Fibroblast of peridontal ligament (primary cell): ENCODE measurements around the gene SCGB1A1.

Experiments
- DNase-seq: peaks from one replicate; pipeline ENCODE4 v3.0.0-alpha.2; 2010; ENCODE audit errors: extremely low read depth

SCGB1A1 gene

DNA sequence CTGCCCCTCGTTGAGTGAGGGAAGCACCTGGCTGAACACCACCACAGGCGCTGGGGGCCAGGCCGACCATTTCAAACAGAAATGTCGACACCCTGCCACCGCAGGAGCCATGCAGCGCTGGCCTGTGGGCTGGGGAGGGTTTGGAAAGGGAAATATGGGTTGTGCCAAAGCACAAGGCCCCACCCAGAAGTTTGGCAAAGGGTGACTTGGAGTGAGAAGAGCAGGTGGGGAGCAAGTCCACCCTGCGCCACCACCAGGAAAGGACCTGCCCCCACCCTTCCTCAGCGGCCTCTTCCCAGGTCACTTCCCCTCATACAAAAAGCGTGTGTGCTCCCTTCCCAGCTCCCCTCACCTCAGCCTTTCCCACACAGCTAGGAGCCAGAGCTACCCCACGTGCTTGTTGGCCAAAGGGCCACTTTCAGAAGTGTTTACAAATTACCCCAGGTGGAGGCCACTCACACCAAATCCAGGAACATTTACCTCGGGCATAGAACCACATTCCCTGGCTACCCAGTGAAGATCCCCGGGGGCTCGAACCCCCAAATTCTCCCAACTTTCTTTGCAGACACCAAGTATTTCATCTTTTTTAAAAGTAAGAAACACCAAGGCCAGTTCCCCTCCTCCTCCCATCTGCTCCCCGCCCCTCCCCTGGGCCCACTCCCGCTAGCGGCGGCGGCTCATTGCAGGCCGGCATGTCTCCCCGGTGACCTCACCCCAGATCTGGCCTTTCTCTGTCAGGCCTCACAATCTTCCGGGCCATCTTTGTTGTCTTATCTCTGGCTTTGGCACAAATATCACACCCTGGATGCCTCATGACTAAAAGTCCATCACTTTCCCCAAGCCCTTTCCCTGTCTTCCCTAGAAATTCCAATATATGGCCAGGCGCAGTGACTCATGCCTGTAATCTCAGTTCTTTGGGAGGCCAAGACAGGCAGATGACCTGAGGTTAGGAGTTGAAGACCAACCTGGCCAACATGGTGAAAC is 20.5 kb upstream of the SCGB1A1 start:
- no peak for DNase-seq

GRCh38 chr11:62399172-62399877 is 19.5 kb upstream of the SCGB1A1 start:
- DNase-seq, result no peak

DNA sequence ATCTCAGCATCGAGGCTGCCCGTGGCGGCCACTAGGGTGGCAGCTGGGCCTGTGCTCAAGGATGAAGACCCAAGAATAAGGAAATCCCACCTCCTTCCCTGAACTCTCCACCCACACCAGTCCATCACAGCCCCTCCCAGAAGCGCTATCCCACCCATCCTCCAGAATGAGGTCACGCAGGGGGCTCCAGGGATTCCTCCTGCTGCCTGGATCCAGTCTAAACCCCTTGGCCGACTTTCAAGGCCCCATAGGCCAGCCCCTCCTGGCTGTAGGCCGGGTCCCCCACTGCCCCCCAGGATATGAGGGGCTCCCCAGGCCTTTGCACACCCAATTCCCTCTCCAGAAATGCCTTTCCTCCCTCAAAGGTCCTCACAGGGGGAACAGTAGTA is 19.0 kb upstream of the SCGB1A1 start:
- no peak for DNase-seq

GRCh38 chr11:62400281-62400680 is 18.6 kb upstream of the SCGB1A1 start:
- DNase-seq, result no peak

DNA sequence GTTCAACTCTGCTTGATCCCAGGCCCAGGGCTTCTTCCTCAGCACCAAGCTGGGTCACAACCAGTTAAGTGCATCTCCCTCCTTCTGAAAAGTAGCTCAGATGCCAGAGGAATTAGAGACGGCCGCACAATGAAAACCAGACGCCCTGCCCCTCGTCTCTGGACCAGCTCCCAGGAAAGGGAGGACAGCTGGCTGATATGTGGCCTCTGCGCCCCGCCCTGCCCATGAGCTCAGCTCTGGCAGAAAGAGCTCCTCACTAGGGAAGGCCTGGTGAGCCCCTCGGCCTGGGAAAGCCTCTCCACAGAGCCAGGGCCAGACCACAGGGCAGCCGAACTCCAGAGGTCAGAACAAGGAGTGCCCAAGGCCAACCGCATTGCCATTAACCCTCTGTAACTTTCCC is 18.1 kb upstream of the SCGB1A1 start:
- DNase-seq, result peak; percentile 94

DNA sequence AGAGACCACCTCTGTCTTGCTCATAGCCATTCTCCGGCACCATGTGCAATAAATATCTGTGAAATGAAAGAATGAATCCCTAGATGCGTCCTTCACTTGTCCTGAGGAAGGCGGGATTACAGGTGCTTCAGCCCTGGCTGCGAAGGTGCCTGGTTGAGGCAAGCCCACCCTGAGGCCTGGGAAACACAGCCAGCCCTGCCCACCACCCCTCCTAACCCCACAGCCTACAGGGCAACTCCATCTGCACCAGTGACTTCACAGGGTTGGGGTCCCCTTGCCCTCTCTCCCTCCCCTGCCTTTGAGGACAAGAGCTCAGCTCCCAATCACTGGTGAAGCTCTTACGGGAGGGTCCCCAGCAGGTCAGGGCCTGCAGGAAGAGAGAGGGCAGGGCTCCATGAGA is 17.5 kb upstream of the SCGB1A1 start:
- DNase-seq, result no peak

GRCh38 chr11:62401811-62402210 is 17.0 kb upstream of the SCGB1A1 start:
- no peak for DNase-seq

DNA sequence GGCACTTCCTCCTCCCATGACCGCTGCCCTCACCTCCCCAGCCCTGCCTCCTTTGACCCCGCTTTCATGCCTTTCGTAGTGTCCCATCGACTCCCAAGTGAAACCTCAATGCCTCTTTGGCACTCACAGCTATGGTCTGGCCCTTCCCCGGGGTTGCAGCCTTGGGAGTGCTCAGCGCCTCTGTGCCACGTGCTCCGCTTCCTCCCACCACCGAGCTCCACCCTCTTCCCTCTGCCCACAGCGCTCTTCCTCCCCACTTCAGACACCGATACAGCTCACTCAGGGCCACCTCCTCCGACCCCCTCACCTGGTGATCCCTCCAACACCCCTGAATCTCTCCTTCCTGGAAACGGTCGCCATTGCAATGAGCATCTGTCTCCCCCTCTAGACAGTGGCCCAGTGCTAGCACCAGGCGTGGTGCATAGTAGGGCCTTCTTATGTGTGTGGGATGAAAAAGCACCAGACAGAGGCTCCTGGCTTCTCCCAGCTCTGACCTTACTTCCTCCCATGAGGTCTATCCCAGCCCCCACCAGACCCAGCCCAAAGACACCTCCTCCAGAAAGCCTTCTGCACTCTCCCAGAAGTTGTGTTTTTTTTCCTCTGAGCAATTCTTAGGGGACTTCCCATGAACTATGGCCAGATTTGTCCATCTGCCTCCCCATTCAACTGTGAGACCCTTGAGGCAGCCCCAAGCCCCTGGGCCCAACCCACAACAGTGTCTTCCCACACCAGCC is 16.4 kb upstream of the SCGB1A1 start:
- no peak for DNase-seq

- no peak for DNase-seq
These were observed 15.7 kb upstream of the SCGB1A1 start for GRCh38 chr11:62402960-62403730.

DNA sequence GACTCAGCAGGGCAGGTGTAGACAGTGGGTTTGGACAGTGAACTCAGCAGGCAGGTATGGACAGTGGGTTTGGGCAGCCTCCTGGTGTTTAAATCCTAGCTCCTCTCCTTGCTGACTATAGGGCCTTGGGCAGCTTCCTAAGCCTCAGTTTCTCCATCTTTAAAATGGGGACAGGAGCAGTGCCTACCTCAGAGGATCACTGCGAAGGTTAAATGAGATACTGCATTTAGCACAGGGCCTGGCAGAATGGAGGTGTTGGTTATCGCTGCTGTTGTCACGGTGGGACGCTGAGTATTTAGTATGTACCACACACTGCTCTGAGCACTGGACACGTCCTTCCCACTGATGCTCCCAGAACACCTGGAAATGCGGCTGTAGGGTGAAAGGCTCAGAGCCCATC is 14.4 kb upstream of the SCGB1A1 start:
- DNase-seq, result no peak

DNA sequence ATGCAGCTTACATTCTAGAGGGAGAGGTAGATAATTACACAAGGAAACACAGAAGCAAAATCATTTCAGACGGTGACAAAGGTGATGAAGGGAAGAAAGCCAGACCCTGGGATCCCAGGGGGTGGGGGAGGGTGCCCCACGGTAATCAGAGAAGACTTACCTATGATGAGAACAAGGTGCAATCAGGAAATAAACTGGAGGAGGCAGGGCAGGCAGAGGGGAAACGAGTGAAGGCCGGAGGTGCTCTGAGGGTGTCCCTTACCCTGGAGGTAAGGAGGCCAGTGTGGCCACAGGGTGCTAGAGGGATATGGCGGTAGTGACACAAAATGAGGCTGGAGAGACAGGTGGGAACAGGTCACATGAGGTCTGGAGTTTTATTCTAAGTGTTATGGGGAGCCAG is 13.9 kb upstream of the SCGB1A1 start:
- no peak for DNase-seq

- no peak for DNase-seq
These were observed 12.8 kb upstream of the SCGB1A1 start for GRCh38 chr11:62406034-62406433.

GRCh38 chr11:62409831-62410230 is 9.0 kb upstream of the SCGB1A1 start:
- DNase-seq, result no peak

DNA sequence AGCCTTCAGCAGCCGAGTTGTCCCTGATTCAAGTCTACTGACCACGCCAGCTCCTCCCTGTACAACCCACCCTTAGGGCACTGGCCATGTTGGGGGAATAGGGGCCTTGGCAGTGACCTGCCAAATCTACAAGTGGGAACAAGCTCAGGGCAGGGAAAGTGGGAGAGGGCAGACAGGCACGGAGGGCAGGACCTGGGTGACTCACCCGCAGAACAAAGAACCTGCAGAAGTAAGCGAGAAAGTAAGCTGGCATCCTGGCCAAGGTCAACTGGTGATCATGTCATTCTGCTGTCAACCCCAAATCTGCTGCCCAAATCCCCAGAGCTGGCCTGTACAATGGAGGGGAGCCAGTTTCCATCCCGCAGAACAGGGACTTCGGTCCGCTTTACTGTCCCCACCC is 7.9 kb upstream of the SCGB1A1 start:
- no peak for DNase-seq

- no peak for DNase-seq
These were observed 7.3 kb upstream of the SCGB1A1 start for GRCh38 chr11:62411524-62411923.

DNA sequence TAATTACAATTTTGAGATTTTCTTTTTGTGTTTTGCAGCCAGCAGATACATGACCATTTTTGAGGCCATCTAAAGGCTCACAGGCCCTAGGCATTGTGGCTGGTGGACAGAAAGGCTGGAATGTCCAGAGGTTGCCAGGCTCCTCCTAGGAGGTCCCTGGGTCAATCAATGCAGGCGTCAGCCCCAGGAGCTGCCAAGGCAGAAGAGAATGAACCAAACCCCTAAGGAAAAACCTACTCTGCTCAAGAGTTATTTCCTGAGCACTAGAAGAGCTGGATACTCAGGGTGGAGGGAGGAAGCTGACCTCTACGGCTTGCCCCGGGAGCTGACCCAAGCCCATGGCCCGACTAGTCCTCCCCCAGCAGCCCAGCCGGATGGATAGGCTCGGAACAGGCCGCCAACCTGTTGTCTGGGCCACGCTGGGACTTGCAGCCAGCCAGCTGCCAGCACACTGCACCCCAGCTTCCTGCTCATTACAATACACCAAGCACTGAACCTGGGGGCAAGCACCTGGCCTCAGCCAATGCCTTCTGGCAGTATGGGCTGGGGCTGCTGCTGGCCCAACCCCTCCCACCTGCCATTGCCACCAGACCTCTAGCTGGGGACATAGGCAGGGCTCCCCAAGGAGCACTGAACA is 5.7 kb upstream of the SCGB1A1 start:
- no peak for DNase-seq

GRCh38 chr11:62416596-62416995 is 2.2 kb upstream of the SCGB1A1 start:
- no peak for DNase-seq

- no peak for DNase-seq
These were observed 697 bp upstream of the SCGB1A1 start for GRCh38 chr11:62418136-62418535.

GRCh38 chr11:62419314-62419929 is 589 bp downstream of the SCGB1A1 start:
- no peak for DNase-seq

DNA sequence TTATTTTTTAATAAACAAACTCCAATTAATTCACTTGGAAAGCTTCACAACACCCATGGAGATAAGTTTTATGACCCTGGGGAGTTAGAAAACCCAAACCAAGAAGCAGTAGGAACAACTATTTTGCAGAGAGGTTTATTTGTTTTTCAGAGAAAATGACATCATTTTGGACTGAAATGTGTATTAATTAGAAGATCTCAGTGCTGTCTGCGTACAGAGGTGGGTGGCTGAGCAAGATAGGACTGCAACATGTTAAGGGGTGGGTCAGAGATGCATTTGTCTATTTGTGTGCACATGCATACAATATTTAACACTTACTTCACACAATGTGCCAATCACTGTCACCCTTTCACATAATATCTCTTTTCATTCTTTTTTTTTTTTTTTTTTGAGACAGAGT is 1.1 kb downstream of the SCGB1A1 start:
- no peak for DNase-seq

DNA sequence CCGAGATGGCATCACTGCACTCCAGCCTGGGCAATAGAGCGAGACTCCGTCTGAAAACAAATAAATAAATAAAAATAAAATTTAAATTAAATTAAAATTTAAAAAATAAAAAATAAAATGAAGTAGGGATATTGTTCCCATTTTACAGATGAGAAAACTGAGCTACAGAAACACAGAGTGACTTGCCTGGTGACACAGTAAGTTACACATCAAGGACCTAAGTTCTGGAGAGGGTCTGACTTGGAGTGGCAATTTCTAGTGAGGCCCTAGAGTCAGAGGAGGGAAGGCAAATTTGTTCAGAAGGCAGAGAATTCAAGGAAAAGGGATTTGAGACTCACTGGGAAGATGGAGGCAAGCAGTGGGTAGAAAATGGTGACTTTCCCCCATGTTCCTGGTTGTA is 2.0 kb downstream of the SCGB1A1 start:
- DNase-seq, result no peak
